ENCODE results near the gene TMEM255A. TPM values are rescaled to one million over a fixed set of nuclear protein-coding genes. Genes with fewer than 3 reads are reported as not detected.

The TMEM255A gene
- total RNA-seq, 1 donor from 2014 or later: 3.5 TPM

GRCh38 chrX:120291211-120291610 is 20.1 kb downstream of the TMEM255A start:
- no peaks in the 10 kb centered on the region for H3K79me2 ChIP-seq (ENCODE audit: low read depth)
- no peaks in the 10 kb centered on the region for H4K20me1 ChIP-seq (ENCODE audit: low read depth)
- H3K27ac Mint-ChIP-seq: no peak overlapping the region
- H3K4me3 Mint-ChIP-seq: no peak overlapping the region
- H3K27me3 Mint-ChIP-seq (ENCODE audit: insufficient read depth, low read depth): no peaks in the 10 kb centered on the region
- H3K9me3 ChIP-seq (ENCODE audit: low read depth): no peaks in the 10 kb centered on the region
- H3K36me3 Mint-ChIP-seq: no peaks in the 10 kb centered on the region
- no peak overlapping the region for H2AFZ ChIP-seq (replicated peaks)
- DNase-seq (ENCODE audit: low spot score): no peak
- no peak overlapping the region for H3K27ac ChIP-seq
- no peaks in the 10 kb centered on the region for H3K4me1 ChIP-seq
- H3K9me3 Mint-ChIP-seq: no peaks in the 10 kb centered on the region
- H3F3A ChIP-seq (ENCODE audit: low read depth): no peaks in the 10 kb centered on the region
- no peaks in the 10 kb centered on the region for H3K36me3 ChIP-seq
- no peak overlapping the region for H3K4me3 ChIP-seq
- no peak overlapping the region for H3K9ac ChIP-seq
- no peak for TF ChIP-seq EZH2 (IDR thresholded peaks at IDR 0.05)
- no peak for TF ChIP-seq EZH2phosphoT487 (IDR thresholded peaks at IDR 0.05)
- no peak for TF ChIP-seq CTCF (IDR thresholded peaks at IDR 0.05)
- no peaks in the 10 kb centered on the region for H3K27me3 ChIP-seq
- H3K4me2 ChIP-seq: no peak overlapping the region
- H3K4me1 Mint-ChIP-seq: peaks cover 6% of the 10 kb centered on the region

DNA sequence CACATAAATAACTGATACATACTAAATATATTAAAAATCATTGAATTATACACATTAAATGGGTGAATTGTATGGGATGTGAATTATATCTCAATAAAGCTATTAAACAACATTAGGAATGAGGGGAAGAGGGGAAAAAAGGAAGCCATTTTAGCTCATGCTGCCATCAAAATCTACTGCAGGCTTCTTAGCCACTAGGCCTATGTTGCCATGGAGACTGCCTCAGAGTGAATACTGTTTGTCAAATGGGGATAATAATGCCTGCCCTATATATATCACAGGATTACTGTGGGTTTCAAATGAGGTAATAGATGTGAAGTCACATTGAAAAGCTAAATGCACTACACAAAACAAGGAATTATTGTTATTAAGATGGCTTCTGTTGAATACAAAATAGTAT is 21.2 kb downstream of the TMEM255A start:
- TF ChIP-seq EZH2 (IDR thresholded peaks at IDR 0.05) (no peak), EZH2phosphoT487 (IDR thresholded peaks at IDR 0.05) (no peak)
- no peaks in the 10 kb centered on the region for H3K79me2 ChIP-seq (ENCODE audit: low read depth)
- DNase-seq (ENCODE audit: low spot score): no peak
- H3K9ac ChIP-seq: no peak overlapping the region
- no peaks in the 10 kb centered on the region for H3K36me3 Mint-ChIP-seq
- no peak overlapping the region for H3K4me3 ChIP-seq
- no peak overlapping the region for H3K4me2 ChIP-seq
- no peaks in the 10 kb centered on the region for H4K20me1 ChIP-seq (ENCODE audit: low read depth)
- H2AFZ ChIP-seq (replicated peaks): no peak overlapping the region
- no peak overlapping the region for H3K4me3 Mint-ChIP-seq
- H3K36me3 ChIP-seq: no peaks in the 10 kb centered on the region
- no peaks in the 10 kb centered on the region for H3K4me1 ChIP-seq
- H3K4me1 Mint-ChIP-seq: peaks cover 6% of the 10 kb centered on the region
- no peak overlapping the region for H3K27ac ChIP-seq
- no peaks in the 10 kb centered on the region for H3K27me3 ChIP-seq
- no peak overlapping the region for H3K27ac Mint-ChIP-seq
- H3K9me3 Mint-ChIP-seq: no peaks in the 10 kb centered on the region
- no peaks in the 10 kb centered on the region for H3K9me3 ChIP-seq (ENCODE audit: low read depth)
- no peaks in the 10 kb centered on the region for H3F3A ChIP-seq (ENCODE audit: low read depth)
- no peaks in the 10 kb centered on the region for H3K27me3 Mint-ChIP-seq (ENCODE audit: insufficient read depth, low read depth)

DNA sequence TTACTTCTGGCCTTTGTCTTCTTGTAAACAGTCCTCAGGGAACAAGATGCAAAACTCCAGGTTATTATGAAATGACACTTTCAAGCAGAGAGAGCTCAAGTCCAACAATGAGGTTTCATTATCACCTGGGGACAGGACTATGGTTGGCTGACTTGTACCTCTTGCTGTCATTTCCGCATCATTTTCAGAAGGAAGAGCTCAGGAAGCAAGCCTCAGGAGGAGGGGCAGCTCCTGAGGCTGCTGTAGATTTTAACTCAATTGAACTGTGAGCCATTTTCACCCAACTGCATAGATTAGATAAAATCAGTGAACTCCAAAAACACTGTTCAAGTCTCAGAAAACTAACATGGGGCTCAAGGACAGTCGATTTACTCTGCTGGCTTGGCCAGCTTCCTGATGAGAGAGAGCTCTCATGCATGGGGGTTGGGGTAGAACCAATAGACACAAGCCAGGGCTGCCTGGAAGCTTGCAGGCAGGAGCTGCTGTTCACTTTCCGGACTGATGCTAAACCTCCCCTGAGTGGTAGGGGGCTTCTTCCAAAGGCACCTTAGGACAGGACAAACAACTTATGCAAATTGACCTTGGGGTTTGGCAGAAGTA is 23.6 kb downstream of the TMEM255A start:
- Histone ChIP-seq H3K9me3 (ENCODE audit: low read depth) (no peaks in the 10 kb centered on the region), H4K20me1 (ENCODE audit: low read depth) (no peaks in the 10 kb centered on the region), H3K27me3 (no peaks in the 10 kb centered on the region), H3K4me2 (no peak overlapping the region), H3K79me2 (ENCODE audit: low read depth) (no peaks in the 10 kb centered on the region), H3K9ac (no peak overlapping the region), H3K4me3 (no peak overlapping the region), H3K4me1 (no peaks in the 10 kb centered on the region), H3K36me3 (no peaks in the 10 kb centered on the region), H2AFZ (replicated peaks) (no peak overlapping the region), H3F3A (ENCODE audit: low read depth) (no peaks in the 10 kb centered on the region), H3K27ac (no peak overlapping the region)
- Mint-ChIP-seq H3K9me3 (no peaks in the 10 kb centered on the region), H3K27me3 (ENCODE audit: insufficient read depth, low read depth) (no peaks in the 10 kb centered on the region), H3K27ac (no peak overlapping the region), H3K36me3 (no peaks in the 10 kb centered on the region), H3K4me1 (peaks cover 6% of the 10 kb centered on the region), H3K4me3 (no peak overlapping the region)
- TF ChIP-seq EZH2phosphoT487 (IDR thresholded peaks at IDR 0.05) (no peak), EZH2 (IDR thresholded peaks at IDR 0.05) (no peak), CTCF (IDR thresholded peaks at IDR 0.05) (no peak)
- no peak for DNase-seq (ENCODE audit: low spot score)

GRCh38 chrX:120286733-120287512 is 24.3 kb downstream of the TMEM255A start:
- Histone ChIP-seq H3K4me3 (no peak overlapping the region), H3K9me3 (ENCODE audit: low read depth) (no peaks in the 10 kb centered on the region), H3K4me1 (no peaks in the 10 kb centered on the region), H2AFZ (replicated peaks) (no peak overlapping the region), H3K4me2 (no peak overlapping the region), H3K9ac (no peak overlapping the region), H3K27me3 (no peaks in the 10 kb centered on the region), H3F3A (ENCODE audit: low read depth) (no peaks in the 10 kb centered on the region), H3K36me3 (no peaks in the 10 kb centered on the region), H4K20me1 (ENCODE audit: low read depth) (no peaks in the 10 kb centered on the region), H3K27ac (no peak overlapping the region), H3K79me2 (ENCODE audit: low read depth) (no peaks in the 10 kb centered on the region)
- H3K4me1 Mint-ChIP-seq: peaks cover 6% of the 10 kb centered on the region
- H3K9me3 Mint-ChIP-seq: no peaks in the 10 kb centered on the region
- no peak overlapping the region for H3K4me3 Mint-ChIP-seq
- TF ChIP-seq CTCF (IDR thresholded peaks at IDR 0.05) (no peak), EZH2 (IDR thresholded peaks at IDR 0.05) (no peak), EZH2phosphoT487 (IDR thresholded peaks at IDR 0.05) (no peak)
- H3K27me3 Mint-ChIP-seq (ENCODE audit: insufficient read depth, low read depth): no peaks in the 10 kb centered on the region
- no peak for DNase-seq (ENCODE audit: low spot score)
- no peak overlapping the region for H3K27ac Mint-ChIP-seq
- H3K36me3 Mint-ChIP-seq: no peaks in the 10 kb centered on the region

All from neural progenitor cell (in vitro differentiated cells).